Measurements from ENCODE around the gene GAB2.

The GAB2 gene

GRCh38 chr11:78220218-78221157, 197.1 kb downstream of the GAB2 start:
- no peak for DNase-seq (ENCODE audit: low read depth, low spot score)

DNA sequence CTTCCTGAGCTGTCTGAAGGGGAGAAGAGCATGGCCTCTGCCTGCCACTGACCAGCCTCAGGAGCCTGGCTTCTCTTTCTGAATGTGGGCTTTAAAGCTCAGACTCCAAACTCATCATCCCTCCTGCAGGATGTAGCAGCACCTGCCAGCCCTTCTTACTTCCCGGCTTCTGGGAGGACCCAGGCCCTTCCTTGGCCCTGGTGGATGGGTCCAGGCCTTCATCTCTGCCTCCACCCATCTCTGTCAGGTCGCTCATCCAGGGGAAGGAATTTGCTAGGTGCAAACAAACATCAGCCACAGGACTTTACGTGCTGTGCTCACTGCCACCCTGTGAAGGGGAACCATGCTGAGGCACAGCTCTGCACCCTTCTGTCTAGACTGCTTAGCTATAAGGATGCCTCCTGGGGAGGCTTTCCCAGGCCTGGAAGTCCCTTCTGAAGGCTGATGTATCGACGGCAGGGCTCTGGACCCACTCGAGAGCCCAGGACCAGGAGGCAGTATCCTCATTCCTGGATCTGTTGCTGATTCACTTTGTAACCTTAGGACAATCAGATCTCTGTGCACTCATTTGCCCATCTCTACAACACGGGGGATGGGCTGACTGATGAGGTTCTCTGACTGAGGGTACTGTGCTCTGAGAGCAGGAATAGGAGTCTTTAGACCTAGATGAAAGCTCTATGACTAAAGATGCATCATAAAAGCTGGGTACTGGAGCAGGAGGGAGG, 198.0 kb downstream of the GAB2 start:
- DNase-seq (ENCODE audit: low read depth, low spot score): no peak
- H3K4me3 ChIP-seq (ENCODE audit: low read length): no peak overlapping the region

More at GRCh38 chr11:78220218-78221157, 197.1 kb downstream of the GAB2 start:
- H3K4me3 ChIP-seq (ENCODE audit: low read length): no peak overlapping the region

DNA sequence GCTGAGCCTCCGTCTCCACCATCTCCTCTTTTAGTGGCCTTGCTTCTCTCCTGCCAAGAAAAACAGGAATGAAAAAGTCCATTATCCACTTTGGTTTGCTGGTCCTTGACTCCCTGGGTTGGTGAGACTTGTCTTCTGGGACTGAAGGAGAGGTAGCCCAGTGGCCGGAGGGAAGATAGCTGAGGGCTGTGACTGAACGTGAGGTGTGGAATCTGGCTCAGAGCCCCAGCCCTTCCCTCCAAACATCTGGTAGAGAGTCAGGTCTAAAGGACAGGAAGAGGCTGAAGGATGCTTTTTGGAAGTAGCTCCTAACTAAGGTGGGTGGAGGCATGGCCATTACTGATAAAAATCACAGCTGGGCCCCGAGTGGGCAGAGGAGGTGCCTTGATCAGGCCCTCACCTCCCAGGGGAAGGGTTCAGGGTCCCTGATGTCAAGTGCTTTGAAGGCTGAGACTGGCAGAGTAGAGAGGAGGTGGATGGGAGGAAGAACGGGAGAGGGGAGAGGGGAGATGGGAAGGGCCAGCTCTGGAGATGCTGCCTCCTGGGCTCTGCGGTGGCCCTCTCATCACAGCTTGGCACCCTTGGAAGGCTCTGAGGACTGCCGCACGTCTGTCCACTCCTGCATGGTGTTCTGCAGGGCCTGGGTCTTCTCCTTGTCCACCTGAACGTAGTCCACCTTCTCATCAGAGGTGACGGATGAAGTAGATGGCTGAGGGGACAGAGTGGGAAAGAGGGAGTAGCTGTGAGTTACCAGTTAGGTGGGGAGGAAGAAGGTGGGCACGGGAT, 198.7 kb downstream of the GAB2 start:
- H3K4me3 ChIP-seq (ENCODE audit: low read length): no peak overlapping the region
- DNase-seq (ENCODE audit: low read depth, low spot score): no peak

DNA sequence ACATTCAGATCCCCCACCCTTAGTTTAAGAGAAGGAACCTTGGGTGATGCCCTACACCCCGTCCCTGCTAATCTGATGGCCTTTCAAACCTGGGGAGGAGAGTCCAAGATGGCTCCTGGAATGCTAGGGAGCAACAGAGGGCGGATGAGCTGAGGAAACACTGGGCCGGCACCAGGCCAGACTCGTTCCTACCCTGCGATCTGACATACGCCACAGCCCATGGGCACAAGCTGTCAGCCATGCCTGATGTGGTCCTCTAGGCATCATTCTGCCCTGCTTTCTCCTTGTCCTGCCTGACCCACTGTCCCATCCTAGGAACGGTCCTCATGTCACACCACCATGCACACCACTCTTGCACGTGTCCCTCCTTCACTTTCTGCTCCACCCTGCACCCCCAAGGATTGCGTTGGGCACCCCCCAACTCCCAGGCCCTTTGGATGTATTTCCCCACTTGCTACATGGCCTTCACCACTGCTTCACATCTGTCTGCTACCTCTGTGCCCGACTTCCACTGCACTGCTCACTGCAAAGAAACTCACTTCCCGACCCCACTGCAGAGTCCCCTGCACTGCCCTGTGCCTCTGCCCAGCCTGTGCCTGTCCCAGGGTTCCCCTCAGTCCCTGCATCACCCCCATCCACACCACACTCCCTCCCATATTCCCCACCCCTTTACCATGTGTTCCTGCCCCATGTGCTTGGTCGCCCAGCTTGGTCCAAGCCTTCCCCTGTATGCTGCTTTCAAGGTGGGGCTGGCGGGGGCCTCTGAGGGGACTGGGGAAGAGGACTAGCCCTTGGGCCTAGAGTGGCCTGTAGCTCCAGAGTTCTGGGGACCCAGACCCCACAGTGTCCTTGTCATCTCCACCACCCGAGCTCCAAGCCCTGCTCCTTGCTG, 199.7 kb downstream of the GAB2 start:
- DNase-seq (ENCODE audit: low read depth, low spot score): no peak
- no peak overlapping the region for H3K4me3 ChIP-seq (ENCODE audit: low read length)

- no peak overlapping the region for H3K4me3 ChIP-seq (ENCODE audit: low read length)
- no peak for DNase-seq (ENCODE audit: low read depth, low spot score)
Observed at GRCh38 chr11:78216571-78217287, 200.9 kb downstream of the GAB2 start.

- DNase-seq (ENCODE audit: low read depth, low spot score): no peak
- H3K4me3 ChIP-seq (ENCODE audit: low read length): no peak overlapping the region
Observed at GRCh38 chr11:78216021-78216420, 201.6 kb downstream of the GAB2 start.

DNA sequence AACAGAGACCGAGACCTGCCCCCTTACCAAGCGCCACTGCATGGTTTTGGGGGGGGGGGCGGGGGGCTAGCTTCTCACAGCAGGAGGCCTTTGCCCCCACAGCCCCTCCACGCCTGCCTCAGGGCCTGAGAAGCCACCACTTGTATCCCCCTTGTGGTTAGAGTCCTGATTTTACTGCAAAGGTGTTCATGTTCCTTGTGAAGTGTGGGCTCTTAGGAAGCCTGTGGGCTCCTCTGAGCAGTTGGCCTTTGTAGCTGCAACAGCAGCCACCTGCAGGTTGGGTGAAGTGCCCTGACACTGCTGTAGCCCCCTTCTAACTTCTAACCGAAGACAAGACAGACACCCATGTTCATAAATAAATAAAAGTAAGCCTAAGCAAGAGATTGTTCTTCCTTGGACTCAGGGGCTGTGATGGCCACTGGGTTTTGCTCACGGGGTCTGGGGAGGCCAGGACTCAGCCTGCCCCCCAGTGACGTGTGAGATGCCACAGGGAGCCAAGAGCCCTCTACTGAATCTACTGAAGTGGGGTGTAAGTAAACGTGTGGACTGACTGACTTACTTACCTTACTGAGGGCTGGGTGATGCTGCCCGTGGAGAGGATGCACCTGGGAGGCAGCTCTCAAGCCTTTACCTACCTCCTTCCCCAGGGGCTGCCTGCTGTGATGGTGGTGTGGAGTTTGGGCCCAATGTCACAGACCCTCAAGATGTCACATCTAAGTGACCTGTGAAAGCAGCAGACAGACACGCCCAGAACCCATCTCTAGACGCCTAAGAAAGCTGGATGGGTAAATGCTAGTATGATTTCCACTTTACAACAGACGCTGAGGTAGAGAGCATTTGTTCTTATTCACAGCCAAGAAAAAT, 203.1 kb downstream of the GAB2 start:
- peak; percentile 85 for DNase-seq (ENCODE audit: low read depth, low spot score)
- H3K4me3 ChIP-seq (ENCODE audit: low read length): no peak overlapping the region

DNA sequence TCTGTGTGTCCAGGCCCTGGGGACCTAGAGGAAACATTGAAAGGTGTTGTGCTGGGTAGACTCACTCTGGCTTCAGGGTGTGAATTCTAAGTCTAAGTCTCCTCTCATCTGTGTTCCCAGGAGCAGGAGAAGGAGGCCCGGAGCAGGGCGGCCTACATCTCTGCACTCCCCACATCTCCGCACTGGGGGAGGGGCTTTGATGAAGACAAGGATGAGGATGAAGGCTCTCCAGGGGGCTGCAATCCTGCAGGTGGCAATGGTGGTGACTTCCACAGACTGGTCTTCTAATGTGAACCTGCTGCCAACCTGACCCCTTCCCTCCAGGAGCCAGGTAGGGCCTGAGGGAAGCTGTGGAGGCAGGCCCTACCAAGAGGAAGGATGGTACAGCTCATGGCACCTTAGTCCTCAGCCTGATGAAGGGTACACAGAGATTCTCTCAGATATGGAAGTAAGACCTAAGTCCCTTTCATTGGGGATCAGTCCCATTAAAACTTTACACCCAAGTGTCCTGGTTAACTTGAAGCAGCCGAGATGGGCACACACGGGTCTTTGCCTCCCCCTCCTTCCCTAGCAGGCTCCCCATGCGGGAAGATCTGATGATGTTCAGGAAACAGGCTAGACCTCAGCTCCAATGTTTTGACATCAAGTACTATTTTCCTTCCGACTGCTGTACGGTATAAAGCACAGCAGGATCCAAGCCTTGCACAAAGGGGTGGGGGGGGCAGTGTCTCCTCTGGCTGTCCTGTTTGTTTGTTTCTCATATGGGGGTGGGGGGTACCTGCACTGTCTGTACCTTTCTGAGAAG, 203.9 kb downstream of the GAB2 start:
- H3K4me3 ChIP-seq (ENCODE audit: low read length): no peak overlapping the region
- peak; percentile 39 for DNase-seq (ENCODE audit: low read depth, low spot score)

GRCh38 chr11:78212586-78213371, 204.8 kb downstream of the GAB2 start:
- no peak overlapping the region for H3K4me3 ChIP-seq (ENCODE audit: low read length)
- DNase-seq (ENCODE audit: low read depth, low spot score): no peak

GRCh38 chr11:78211565-78211964, 206.1 kb downstream of the GAB2 start:
- H3K4me3 ChIP-seq (ENCODE audit: low read length): no peak overlapping the region
- no peak for DNase-seq (ENCODE audit: low read depth, low spot score)

- H3K4me3 ChIP-seq (ENCODE audit: low read length): no peak overlapping the region
- DNase-seq (ENCODE audit: low read depth, low spot score): no peak
Observed at GRCh38 chr11:78210000-78210608, 207.5 kb downstream of the GAB2 start.

DNA sequence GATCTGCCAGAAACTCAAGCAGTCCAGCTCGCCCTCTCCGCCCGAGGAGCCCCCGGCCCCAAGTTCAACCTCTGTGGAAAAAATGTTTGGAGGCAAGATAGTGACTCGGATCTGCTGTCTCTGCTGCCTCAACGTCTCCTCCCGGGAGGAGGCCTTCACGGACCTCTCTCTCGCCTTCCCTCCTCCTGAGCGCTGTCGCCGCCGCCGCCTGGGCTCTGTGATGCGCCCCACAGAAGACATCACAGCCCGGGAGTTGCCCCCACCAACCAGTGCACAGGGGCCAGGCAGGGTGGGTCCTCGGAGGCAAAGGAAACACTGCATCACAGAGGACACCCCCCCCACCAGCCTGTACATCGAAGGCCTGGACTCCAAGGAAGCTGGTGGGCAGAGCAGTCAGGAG, 208.1 kb downstream of the GAB2 start:
- DNase-seq (ENCODE audit: low read depth, low spot score): no peak
- H3K4me3 ChIP-seq (ENCODE audit: low read length): no peak overlapping the region

DNA sequence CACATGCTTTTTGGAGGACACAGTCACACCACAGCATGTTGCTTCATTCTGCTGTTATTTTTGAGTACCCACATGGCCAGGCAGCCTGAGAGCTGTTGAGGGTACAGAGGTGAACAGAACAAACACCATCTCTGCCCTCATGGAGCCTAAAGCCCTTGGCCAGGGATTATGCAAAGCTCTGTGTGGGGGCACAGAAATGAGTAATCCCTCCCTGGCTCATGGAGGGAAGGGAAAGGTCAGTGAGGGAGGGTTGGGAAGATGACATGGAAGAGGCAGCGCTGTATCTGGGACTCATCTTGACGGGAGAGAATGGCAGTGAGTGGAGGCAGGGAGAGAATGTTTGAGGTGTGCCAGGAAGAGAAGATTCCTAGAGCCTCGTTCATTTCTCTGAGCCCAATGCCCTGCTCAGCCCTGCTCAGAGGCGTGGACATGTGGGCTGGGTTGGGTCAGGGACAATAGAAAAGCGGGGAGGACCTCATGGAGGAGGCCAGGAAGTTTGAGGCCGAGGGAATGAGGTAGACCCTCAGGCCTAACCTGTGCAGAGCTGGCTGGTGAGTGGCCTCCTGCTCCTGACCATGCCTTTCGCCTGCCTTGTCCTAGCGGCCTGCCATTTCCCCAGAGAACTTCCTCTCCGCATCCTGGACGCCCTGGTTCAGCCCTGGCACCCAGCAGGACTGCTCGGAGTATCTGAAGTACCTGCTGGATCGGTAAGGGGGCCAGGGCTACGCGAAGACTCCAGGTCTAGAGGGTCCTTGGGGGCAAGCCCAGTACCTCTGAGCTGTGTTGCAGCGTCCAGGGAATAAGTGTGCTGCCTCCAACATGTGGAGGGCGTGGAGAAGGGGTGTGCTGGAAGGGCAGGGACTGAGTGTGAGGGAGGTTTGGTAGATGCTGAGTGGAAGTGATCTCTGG, 209.1 kb downstream of the GAB2 start:
- no peak overlapping the region for H3K4me3 ChIP-seq (ENCODE audit: low read length)
- DNase-seq (ENCODE audit: low read depth, low spot score): no peak

GRCh38 chr11:78207532-78208256, 209.9 kb downstream of the GAB2 start:
- no peak overlapping the region for H3K4me3 ChIP-seq (ENCODE audit: low read length)
- no peak for DNase-seq (ENCODE audit: low read depth, low spot score)
